Stimulated activated effector memory CD8-positive, alpha-beta T cell treated with anti-CD3 and anti-CD28 coated beads, Interleukin-12 subunit alpha, Interleukin-12 subunit beta, amount 100 ng/mL, for 72 hours (primary cell): ENCODE data around the gene MACROH2A2.
"Not testable (repeated sequence)": the region's sequence is repeated elsewhere in the genome, so short reads cannot be mapped to it uniquely, and the experiment has no call there.

ENCODE experiments used
- ATAC-seq: fragments of 150-1000 bp; cut with Tn5 transposase; 2 replicates; pipeline ENCODE4 v1.10.0; 2021
- DNase-seq, 2 donors: peaks; one replicate each; pipeline ENCODE4 v3.0.0; 2021 to 2022; ENCODE audit warnings: low spot score in 2 of 2
- H3K27ac Mint-ChIP-seq: one replicate; pipeline ENCODE4 v1.8.0; 2022; ENCODE audit warnings: mild to moderate bottlenecking, mixed read lengths
- H3K36me3 Mint-ChIP-seq: one replicate; pipeline ENCODE4 v1.8.0; 2022; ENCODE audit warnings: mild to moderate bottlenecking, mixed read lengths
- H3K4me1 Mint-ChIP-seq: one replicate; pipeline ENCODE4 v1.8.0; 2022; ENCODE audit warnings: mixed read lengths
- H3K4me3 Mint-ChIP-seq: one replicate; pipeline ENCODE4 v1.8.0; 2022; ENCODE audit warnings: mild to moderate bottlenecking, mixed read lengths
- H3K9me3 Mint-ChIP-seq: one replicate; pipeline ENCODE4 v1.8.0; 2022; ENCODE audit warnings: mixed read lengths

The MACROH2A2 gene

DNA sequence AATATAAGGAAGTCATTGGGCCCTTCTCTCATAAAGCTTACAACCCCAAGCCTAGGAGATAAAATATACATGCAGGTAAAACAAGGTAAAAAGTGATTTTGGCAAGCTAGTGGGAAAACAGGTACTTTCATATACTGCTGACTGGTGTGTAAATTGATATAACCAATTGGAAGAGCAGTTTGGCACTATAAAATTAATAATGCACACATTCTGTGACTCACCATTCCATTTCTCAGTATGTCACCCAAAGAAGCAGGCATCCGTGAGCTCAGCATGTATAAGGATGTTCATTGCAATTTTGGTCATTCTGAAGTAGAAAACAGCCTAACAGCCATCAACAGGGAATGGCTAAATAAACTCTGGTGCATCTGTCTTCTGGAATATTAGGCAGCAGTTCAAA is 2.9 kb downstream of the MACROH2A2 start:
- no peak for ATAC-seq
- Mint-ChIP-seq H3K9me3 (no peaks in the 10 kb centered on the region), H3K27ac (no peak overlapping the region), H3K4me1 (peaks cover 10% of the 10 kb centered on the region), H3K4me3 (no peak overlapping the region), H3K36me3 (no peaks in the 10 kb centered on the region)
- no peak for DNase-seq

DNA sequence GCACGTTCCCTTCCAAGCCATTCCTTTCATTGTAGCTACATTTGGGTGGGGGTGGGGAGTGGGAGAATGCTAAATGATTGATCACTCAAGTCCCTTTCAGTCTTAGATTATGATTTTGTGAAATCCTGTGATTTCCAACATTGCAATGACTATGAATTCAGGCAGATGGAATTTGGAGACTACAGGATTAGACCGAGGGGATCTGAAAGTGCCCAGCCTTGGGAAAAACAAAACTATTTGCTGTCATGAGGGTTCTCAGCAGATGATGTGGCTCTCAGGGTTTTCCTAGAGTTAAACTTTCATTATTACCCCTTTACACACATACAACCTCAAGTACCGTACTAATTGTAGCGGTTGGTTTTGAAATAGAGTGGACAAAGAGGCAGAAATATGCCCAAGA is 4.7 kb downstream of the MACROH2A2 start:
- Mint-ChIP-seq H3K4me1 (peaks cover 6% of the 10 kb centered on the region), H3K27ac (no peak overlapping the region), H3K4me3 (no peak overlapping the region), H3K9me3 (no peaks in the 10 kb centered on the region), H3K36me3 (no peaks in the 10 kb centered on the region)
- DNase-seq (no peak), ATAC-seq (no peak)

DNA sequence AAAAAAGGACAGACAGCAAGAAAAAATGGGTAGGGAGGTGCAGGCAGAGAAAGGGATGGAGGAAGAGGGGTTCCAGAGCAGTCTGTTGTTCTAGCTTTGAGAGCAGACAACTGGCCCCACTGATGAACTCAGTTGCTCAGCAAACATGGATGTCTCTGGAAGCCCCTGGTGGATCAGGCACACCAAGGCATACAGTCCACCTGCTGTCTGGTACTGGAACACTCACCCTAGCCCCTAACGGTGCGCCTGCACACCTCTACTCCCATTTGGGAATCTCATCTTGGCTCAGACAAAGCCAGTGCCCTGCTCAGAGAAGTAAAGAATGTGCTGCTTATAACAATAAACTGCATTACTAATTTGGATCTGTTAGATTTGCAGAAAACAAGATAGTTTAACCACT is 7.7 kb downstream of the MACROH2A2 start:
- no peaks in the 10 kb centered on the region for H3K9me3 Mint-ChIP-seq
- peaks cover 8% of the 10 kb centered on the region for H3K4me1 Mint-ChIP-seq
- H3K36me3 Mint-ChIP-seq: no peaks in the 10 kb centered on the region
- no peak overlapping the region for H3K27ac Mint-ChIP-seq
- no peak for DNase-seq
- ATAC-seq: no peak
- H3K4me3 Mint-ChIP-seq: no peak overlapping the region

DNA sequence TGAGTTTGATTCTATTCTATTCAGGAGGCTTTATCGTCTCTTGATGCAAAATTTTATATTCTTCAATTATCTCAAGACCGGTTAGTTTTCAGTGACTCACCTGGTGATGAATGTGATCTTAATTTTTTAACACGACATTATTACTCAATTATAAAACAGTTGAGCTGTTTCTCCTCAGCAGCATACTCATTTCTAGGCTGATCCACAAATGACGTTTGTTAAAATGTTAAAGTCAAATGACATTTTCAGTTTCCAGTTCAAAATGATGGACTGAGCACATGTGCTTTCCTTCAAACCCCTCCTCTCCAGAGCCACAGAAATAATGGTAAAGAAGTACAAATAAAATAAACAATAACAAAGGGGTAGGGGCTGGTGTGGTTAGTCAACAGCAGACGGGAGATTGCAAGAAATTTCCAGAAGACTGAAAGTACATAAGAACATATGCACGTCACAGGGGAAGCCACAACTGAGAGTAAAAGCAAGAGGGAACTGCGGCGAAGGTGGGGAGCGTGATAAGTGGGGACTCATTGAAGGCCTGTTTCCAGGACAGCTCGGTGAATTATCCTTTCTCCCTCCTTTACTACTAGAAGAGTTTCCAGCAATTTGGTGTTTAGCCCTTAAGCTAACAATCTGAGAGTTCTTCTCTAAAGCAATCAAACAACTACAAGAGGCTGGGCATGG is 10.9 kb downstream of the MACROH2A2 start:
- peak overlapping the region; percentile 16 for H3K4me3 Mint-ChIP-seq
- H3K4me1 Mint-ChIP-seq: peaks cover 8% of the 10 kb centered on the region
- ATAC-seq: peak; percentile 89
- peak in 1 of 2 donors; percentile 80 for DNase-seq
- H3K9me3 Mint-ChIP-seq: no peaks in the 10 kb centered on the region
- H3K36me3 Mint-ChIP-seq: no peaks in the 10 kb centered on the region
- H3K27ac Mint-ChIP-seq: peak overlapping the region; percentile 35

- Mint-ChIP-seq H3K9me3 (no peaks in the 10 kb centered on the region), H3K4me1 (peaks cover 8% of the 10 kb centered on the region), H3K4me3 (no peak overlapping the region), H3K27ac (no peak overlapping the region), H3K36me3 (no peaks in the 10 kb centered on the region)
- ATAC-seq: no peak
- no peak for DNase-seq
Measured at GRCh38 chr10:70064486-70064885, 11.8 kb downstream of the MACROH2A2 start.

GRCh38 chr10:70066190-70066589 is 13.5 kb downstream of the MACROH2A2 start:
- Mint-ChIP-seq H3K27ac (no peak overlapping the region), H3K4me1 (peaks cover 8% of the 10 kb centered on the region), H3K9me3 (no peaks in the 10 kb centered on the region), H3K4me3 (no peak overlapping the region), H3K36me3 (no peaks in the 10 kb centered on the region)
- no peak for DNase-seq
- ATAC-seq: no peak

DNA sequence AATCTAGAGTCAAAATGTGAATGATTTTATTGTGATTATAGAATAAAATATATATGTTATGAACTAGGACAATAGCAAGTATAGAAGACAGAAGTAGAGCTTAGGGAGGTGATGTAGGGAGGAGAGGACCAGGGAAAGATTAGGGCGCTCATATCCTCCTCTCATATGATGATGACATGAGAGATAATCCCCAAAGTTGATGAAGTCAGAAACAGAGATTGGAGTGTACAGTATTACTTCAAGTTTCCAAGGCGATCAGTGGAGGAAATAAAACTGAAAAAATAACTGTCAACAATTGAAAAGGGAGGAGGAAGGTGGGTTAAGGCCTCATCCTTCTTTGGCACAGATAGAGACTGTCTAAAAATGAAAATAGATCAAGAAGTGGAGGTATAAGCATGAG is 14.9 kb downstream of the MACROH2A2 start:
- H3K9me3 Mint-ChIP-seq: no peaks in the 10 kb centered on the region
- H3K27ac Mint-ChIP-seq: no peak overlapping the region
- H3K4me1 Mint-ChIP-seq: peaks cover 8% of the 10 kb centered on the region
- no peak for ATAC-seq
- H3K36me3 Mint-ChIP-seq: no peaks in the 10 kb centered on the region
- no peak for DNase-seq
- no peak overlapping the region for H3K4me3 Mint-ChIP-seq

DNA sequence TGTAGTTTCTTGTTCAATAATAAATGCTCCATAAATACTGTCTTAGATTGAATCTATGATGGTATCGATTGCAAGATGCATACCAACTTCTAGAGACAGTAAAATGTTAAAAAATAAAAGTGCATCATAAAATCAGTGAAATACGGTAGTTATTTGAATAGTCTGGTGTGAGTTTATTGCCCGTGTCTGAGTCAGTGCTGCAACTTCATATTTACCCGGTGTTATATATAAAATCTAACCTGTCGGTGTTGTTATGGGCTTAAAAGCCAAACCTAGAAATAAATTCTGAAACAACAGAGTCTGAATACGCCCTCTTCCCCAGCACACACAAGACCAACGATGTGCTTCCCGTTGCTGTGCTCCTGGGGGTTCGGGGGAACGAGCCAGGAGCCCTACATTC is 16.3 kb downstream of the MACROH2A2 start:
- Mint-ChIP-seq H3K9me3 (no peaks in the 10 kb centered on the region), H3K4me1 (no peaks in the 10 kb centered on the region), H3K36me3 (no peaks in the 10 kb centered on the region), H3K27ac (no peak overlapping the region), H3K4me3 (no peak overlapping the region)
- DNase-seq (no peak), ATAC-seq (no peak)

GRCh38 chr10:70069346-70069745 is 16.7 kb downstream of the MACROH2A2 start:
- ATAC-seq: no peak
- Mint-ChIP-seq H3K4me3 (no peak overlapping the region), H3K9me3 (no peaks in the 10 kb centered on the region), H3K4me1 (no peaks in the 10 kb centered on the region), H3K36me3 (no peaks in the 10 kb centered on the region), H3K27ac (no peak overlapping the region)
- DNase-seq: no peak

- Mint-ChIP-seq H3K27ac (no peak overlapping the region), H3K9me3 (no peaks in the 10 kb centered on the region), H3K4me1 (no peaks in the 10 kb centered on the region), H3K36me3 (no peaks in the 10 kb centered on the region), H3K4me3 (no peak overlapping the region)
- ATAC-seq (no peak), DNase-seq (no peak)
Measured at GRCh38 chr10:70070834-70071233, 18.2 kb downstream of the MACROH2A2 start.

DNA sequence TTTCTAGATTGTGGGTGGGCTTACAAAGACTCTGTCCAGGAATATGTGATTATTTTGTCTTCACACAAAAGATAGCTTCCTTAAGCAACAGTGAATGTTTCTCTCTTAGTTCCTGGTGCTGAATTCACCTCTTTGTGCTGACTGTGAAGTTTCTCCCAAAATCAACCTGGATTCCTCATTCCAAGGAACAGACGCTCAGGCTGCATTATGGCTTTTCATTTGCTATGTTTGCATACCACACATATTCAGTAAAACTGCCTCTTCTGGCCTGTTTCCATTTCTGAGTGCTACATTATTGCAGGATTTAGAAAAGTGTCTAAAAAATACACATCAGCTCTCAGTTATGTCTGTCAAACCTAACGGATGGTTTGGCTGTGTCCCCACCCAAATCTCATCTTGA is 21.5 kb downstream of the MACROH2A2 start:
- H3K27ac Mint-ChIP-seq: no peak overlapping the region
- H3K36me3 Mint-ChIP-seq: no peaks in the 10 kb centered on the region
- no peaks in the 10 kb centered on the region for H3K4me1 Mint-ChIP-seq

DNA sequence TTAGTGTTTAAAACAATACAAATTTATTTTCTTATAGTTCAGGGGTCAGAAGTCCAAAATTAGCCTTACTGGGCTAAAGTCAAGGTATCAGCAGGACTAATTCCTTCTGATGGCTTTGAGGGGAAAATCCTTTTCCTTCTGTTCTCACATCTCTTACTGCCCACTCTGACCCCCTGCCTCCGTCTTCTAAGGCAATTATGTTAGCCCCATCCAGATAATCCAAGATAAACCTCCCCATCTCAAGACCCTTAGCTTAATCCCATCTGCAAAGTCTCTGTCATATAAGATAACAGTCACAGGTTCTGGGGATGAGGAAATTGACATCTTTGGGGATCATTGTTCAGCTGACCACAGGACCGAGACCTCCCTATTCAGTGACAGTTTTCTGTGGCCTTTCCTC is 22.3 kb downstream of the MACROH2A2 start:
- Mint-ChIP-seq H3K4me1 (no peaks in the 10 kb centered on the region), H3K4me3 (no peak overlapping the region), H3K27ac (no peak overlapping the region), H3K36me3 (no peaks in the 10 kb centered on the region), H3K9me3 (no peaks in the 10 kb centered on the region)
- no peak for ATAC-seq
- DNase-seq: no peak

More for the DNA sequence above, 21.5 kb downstream of the MACROH2A2 start:
- no peak overlapping the region for H3K4me3 Mint-ChIP-seq
- ATAC-seq (no peak), DNase-seq (no peak)
- no peaks in the 10 kb centered on the region for H3K9me3 Mint-ChIP-seq

DNA sequence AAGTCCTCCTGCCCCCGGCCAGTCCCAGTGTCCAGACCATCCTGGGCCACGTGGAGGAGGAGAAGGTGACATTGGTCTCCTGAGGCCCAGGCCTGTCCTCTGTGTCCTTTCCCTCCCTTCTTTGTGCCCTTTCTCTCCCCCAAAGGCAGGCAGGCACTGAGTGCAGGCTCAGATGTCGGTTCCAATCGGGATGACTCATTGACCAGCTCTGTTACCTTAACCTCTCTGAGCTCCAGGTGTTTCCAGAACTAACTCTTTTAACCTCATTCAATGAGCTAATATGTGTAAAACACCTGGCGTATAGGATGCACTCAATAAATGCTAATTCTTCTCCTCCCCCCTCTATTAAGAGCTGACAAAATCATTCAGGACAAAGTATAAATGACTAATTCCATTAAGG is 25.7 kb downstream of the MACROH2A2 start:
- no peak for ATAC-seq
- H3K27ac Mint-ChIP-seq: no peak overlapping the region
- DNase-seq: no peak

GRCh38 chr10:70078937-70079336 is 26.3 kb downstream of the MACROH2A2 start:
- ATAC-seq (no peak), DNase-seq (no peak)
- Mint-ChIP-seq H3K4me3 (no peak overlapping the region), H3K4me1 (no peaks in the 10 kb centered on the region), H3K27ac (no peak overlapping the region), H3K36me3 (no peaks in the 10 kb centered on the region), H3K9me3 (no peaks in the 10 kb centered on the region)

More for the DNA sequence above, 25.7 kb downstream of the MACROH2A2 start:
- H3K36me3 Mint-ChIP-seq: no peaks in the 10 kb centered on the region
- H3K4me3 Mint-ChIP-seq: no peak overlapping the region
- H3K4me1 Mint-ChIP-seq: no peaks in the 10 kb centered on the region
- no peaks in the 10 kb centered on the region for H3K9me3 Mint-ChIP-seq

- not testable (repeated sequence) for H3K9me3 Mint-ChIP-seq, H3K4me1 Mint-ChIP-seq, H3K4me3 Mint-ChIP-seq, DNase-seq, ATAC-seq, H3K36me3 Mint-ChIP-seq
- peak overlapping the region; percentile 8 for H3K27ac Mint-ChIP-seq
Measured at GRCh38 chr10:70080789-70081188, 28.1 kb downstream of the MACROH2A2 start.

DNA sequence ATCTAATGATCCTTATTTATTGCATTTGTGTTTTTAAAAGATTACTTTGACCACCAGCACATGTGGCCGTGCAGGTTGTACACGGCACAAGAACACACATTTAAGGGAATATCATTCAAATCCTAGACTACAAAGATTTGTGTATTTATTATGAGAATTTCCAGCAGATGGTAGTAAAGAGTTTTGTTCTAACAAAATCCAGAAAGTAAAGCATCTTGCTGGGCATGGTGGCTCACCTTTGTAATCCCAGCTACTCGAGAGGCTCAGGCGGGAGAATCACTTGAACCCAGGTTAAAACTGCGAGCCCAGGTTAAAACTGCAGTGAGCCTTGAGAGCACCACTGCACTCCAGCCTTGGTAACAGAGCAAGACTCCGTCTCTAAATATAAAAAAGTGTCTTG is 31.5 kb downstream of the MACROH2A2 start:
- ATAC-seq: no peak
- H3K4me1 Mint-ChIP-seq: no peaks in the 10 kb centered on the region

More for the DNA sequence above, 31.5 kb downstream of the MACROH2A2 start:
- DNase-seq: no peak
- H3K36me3 Mint-ChIP-seq: no peaks in the 10 kb centered on the region
- no peak overlapping the region for H3K27ac Mint-ChIP-seq
- H3K9me3 Mint-ChIP-seq: no peaks in the 10 kb centered on the region
- H3K4me3 Mint-ChIP-seq: no peak overlapping the region
